Calu3 (cell line): ENCODE results near the gene MFNG. TPM values are rescaled to one million over a fixed set of nuclear protein-coding genes. Genes with fewer than 3 reads are reported as not detected.

Source experiments
- Bru-seq: library from RNA; stranded (reverse); fragments of 400-500 nt; gene quantifications from one replicate; lab custom pipeline; 2021; lab: Mats Ljungman, UMichigan
- BruChase-seq, 2 experiments: library from RNA; stranded (reverse); fragments of 400-500 nt; gene quantifications; one replicate each; lab custom pipeline; 2021; lab: Mats Ljungman, UMichigan
- BruUV-seq: library from RNA; stranded (reverse); fragments of 400-500 nt; replicated peaks from 2 replicates; lab custom pipeline; 2021; lab: Mats Ljungman, UMichigan
- CTCF ChIA-PET: fragments of 300-600 bp; sonication (Branson Sonifier 250); formaldehyde crosslinking; loops from one replicate; lab custom pipeline; 2022; ENCODE audit warnings: antibody characterized with exemption; lab: Charles Lee
- DNase-seq: peaks from one replicate; pipeline ENCODE4 v3.0.0; 2022
- H3K27ac Mint-ChIP-seq: one replicate; pipeline ENCODE4 v1.8.0; 2022; ENCODE audit warnings: mixed read lengths; ENCODE audit not compliant: unreplicated experiment
- H3K27me3 Mint-ChIP-seq: one replicate; pipeline ENCODE4 v1.8.0; 2022; ENCODE audit warnings: mixed read lengths; ENCODE audit not compliant: unreplicated experiment
- H3K36me3 Mint-ChIP-seq: one replicate; pipeline ENCODE4 v1.8.0; 2022; ENCODE audit warnings: mild to moderate bottlenecking, moderate library complexity, mixed read lengths; ENCODE audit not compliant: insufficient read depth, unreplicated experiment
- H3K4me1 Mint-ChIP-seq: one replicate; pipeline ENCODE4 v1.8.0; 2022; ENCODE audit warnings: mild to moderate bottlenecking, low read depth, mixed read lengths; ENCODE audit not compliant: unreplicated experiment
- H3K4me3 Mint-ChIP-seq: one replicate; pipeline ENCODE4 v1.8.0; 2022; ENCODE audit warnings: mild to moderate bottlenecking, low read depth, moderate library complexity, mixed read lengths; ENCODE audit not compliant: unreplicated experiment
- H3K9me3 Mint-ChIP-seq: one replicate; pipeline ENCODE4 v1.8.0; 2022; ENCODE audit warnings: low read depth, mixed read lengths; ENCODE audit not compliant: unreplicated experiment
- intact Hi-C: fragments of 100-400 bp; cut with micrococcal nuclease; formaldehyde crosslinking; loops from one replicate; pipeline ENCODE4 v1.10.0; 2022; ENCODE audit not compliant: unreplicated experiment
- long read RNA-seq: library from polyadenylated mRNA; stranded (forward); transcript quantifications from one replicate; pipeline ENCODE4 v2.0.0, GENCODE V29; 2022
- total RNA-seq: library from RNA; stranded (reverse); gene quantifications from 2 replicates; pipeline ENCODE4 v1.2.3, GENCODE V29; 2022
- TF ChIP-seq, protein P1 (sequence below): fragments of 200-600 bp; IDR thresholded peaks from one replicate; pipeline ENCODE4 v1.8.0; 2022; ENCODE audit warnings: antibody characterized with exemption; ENCODE audit not compliant: unreplicated experiment

MFNG gene
- 19.0 and 22.1 TPM in 2 replicates for total RNA-seq
- Bru-seq, nascent RNA, result percentile 51 among the genes with signal in this experiment
- BruChase-seq, experiment 1, labeled RNA remaining after a 6-hour chase, result percentile 78 among the genes with signal in this experiment
- percentile 84 among the genes with signal in this experiment for BruChase-seq, experiment 2, labeled RNA remaining after a 2-hour chase
- long read RNA-seq, partial matches to known transcripts, result 0 of 2 reads
- long read RNA-seq, other reads (novel, unspliced or antisense), result 2 of 2 reads

- BruUV-seq, result no TSS peak
- Mint-ChIP-seq H3K4me1 (peaks cover 15% of the 10 kb centered on the region), H3K9me3 (no peaks in the 10 kb centered on the region), H3K27ac (peak within 1 kb of the TSS; percentile 50), H3K36me3 (peaks cover 32% of the 10 kb centered on the region), H3K4me3 (no peak within 1 kb of the TSS), H3K27me3 (no peaks in the 10 kb centered on the region)
- intact Hi-C loops, result no loop called here
- TF ChIP-seq, protein P1, sequence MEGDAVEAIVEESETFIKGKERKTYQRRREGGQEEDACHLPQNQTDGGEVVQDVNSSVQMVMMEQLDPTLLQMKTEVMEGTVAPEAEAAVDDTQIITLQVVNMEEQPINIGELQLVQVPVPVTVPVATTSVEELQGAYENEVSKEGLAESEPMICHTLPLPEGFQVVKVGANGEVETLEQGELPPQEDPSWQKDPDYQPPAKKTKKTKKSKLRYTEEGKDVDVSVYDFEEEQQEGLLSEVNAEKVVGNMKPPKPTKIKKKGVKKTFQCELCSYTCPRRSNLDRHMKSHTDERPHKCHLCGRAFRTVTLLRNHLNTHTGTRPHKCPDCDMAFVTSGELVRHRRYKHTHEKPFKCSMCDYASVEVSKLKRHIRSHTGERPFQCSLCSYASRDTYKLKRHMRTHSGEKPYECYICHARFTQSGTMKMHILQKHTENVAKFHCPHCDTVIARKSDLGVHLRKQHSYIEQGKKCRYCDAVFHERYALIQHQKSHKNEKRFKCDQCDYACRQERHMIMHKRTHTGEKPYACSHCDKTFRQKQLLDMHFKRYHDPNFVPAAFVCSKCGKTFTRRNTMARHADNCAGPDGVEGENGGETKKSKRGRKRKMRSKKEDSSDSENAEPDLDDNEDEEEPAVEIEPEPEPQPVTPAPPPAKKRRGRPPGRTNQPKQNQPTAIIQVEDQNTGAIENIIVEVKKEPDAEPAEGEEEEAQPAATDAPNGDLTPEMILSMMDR, result no peak
- DNase-seq, result no peak
- CTCF ChIA-PET, result interaction anchor here (1.0 to 1.1 kb wide), 2 partner anchors 14 to 106 kb away, joined by 4 read pairs; no protein-coding TSS in a partner anchor
These were observed at the start of gene MFNG for GRCh38 chr22:37486224-37486845. TSS of gene MFNG (minus strand) at chr22:37486384. CDS start at chr22:37486177, 207 bp downstream.

DNA sequence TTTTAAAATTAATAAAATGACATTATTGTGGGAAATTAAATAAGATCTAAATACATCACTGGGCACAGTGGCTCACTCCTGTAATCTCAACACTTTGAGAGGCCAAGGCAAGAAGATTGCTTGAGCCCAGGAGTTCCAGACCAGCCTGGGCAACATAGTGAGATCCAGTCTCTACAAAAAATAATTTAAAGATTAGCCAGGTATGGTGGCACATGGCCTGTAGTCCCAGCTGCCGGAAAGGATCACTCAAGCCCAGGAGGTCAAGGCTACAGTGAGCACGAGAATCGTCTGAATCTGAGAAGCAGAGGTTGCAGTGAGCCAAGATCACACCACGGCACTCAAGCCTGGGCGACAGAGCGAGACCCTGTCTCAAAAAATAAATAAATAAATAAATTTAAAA, 49.0 kb upstream of the MFNG start:
- CTCF ChIA-PET, result no interaction called here
- Mint-ChIP-seq H3K27me3 (no peaks in the 10 kb centered on the region), H3K9me3 (no peaks in the 10 kb centered on the region), H3K36me3 (peaks cover 14% of the 10 kb centered on the region), H3K4me3 (no peak overlapping the region), H3K27ac (no peak overlapping the region), H3K4me1 (peaks cover 38% of the 10 kb centered on the region)
- TF ChIP-seq, protein P1, result no peak
- BruUV-seq, result no TSS peak
- no peak for DNase-seq
- intact Hi-C loops, result no loop called here

DNA sequence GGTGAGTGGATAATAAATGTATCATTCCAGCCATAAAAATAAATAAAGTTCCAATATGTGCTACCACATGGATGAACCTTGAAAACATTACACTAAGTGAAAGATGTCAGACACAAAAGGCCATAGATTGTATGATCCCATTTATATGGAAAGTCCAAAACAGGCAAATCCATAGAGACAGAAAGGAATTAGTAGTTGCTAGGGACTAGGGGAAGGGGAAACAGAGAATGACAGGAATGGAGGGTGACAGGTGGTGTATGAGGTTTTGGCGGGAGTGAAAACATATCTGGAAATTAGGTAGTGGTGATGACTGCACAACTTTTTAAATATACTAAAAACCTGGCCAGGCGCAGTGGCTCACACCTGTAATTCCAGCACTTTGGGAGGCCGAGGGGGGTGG, 48.3 kb upstream of the MFNG start:
- Mint-ChIP-seq H3K27ac (peak overlapping the region; percentile 13), H3K9me3 (no peaks in the 10 kb centered on the region), H3K4me3 (no peak overlapping the region), H3K4me1 (peaks cover 43% of the 10 kb centered on the region), H3K27me3 (no peaks in the 10 kb centered on the region), H3K36me3 (peaks cover 14% of the 10 kb centered on the region)
- no peak for DNase-seq
- BruUV-seq, result no TSS peak
- TF ChIP-seq, protein P1, result no peak
- CTCF ChIA-PET, result interaction anchor here (0.6 to 1.0 kb wide), 9 partner anchors 12 to 288 kb away, joined by 3 to 7 read pairs (median 3); no protein-coding TSS in a partner anchor
- intact Hi-C loops, result no loop called here

- TF ChIP-seq, protein P1, result no peak
- Mint-ChIP-seq H3K4me1 (peaks cover 41% of the 10 kb centered on the region), H3K27me3 (no peaks in the 10 kb centered on the region), H3K27ac (peak overlapping the region; percentile 13), H3K4me3 (no peak overlapping the region), H3K36me3 (peaks cover 10% of the 10 kb centered on the region), H3K9me3 (no peaks in the 10 kb centered on the region)
- peak; percentile 58 for DNase-seq
- BruUV-seq, result no TSS peak
- intact Hi-C loops, result no loop called here
- CTCF ChIA-PET, result interaction anchor here (0.6 to 1.0 kb wide), 9 partner anchors 12 to 289 kb away, joined by 3 to 7 read pairs (median 3); no protein-coding TSS in a partner anchor
These were observed 47.8 kb upstream of the MFNG start for GRCh38 chr22:37533995-37534394.
